ENCODE measurements around the gene ZNF672. TPM values are rescaled to one million over a fixed set of nuclear protein-coding genes. Genes with fewer than 3 reads are reported as not detected.
"Not testable (repeated sequence)": the region's sequence is repeated elsewhere in the genome, so short reads cannot be mapped to it uniquely, and the experiment has no call there.

The ZNF672 gene
- total RNA-seq, 1 experiment from 2014 or later: 27.6 TPM

GRCh38 chr1:248802454-248802853 is 35.6 kb upstream of the ZNF672 start:
- H3K4me2 ChIP-seq (ENCODE audit: low read length): no peak overlapping the region
- H3K27ac ChIP-seq (ENCODE audit: low read depth, low read length): no peak overlapping the region
- no peaks in the 10 kb centered on the region for H3K79me2 ChIP-seq (ENCODE audit: insufficient read depth, low read length)
- no TSS peak for BruUV-seq (replicated peaks)
- ChIA-PET RAD21 (ENCODE audit: low non-redundant PET in 1 of 2, low total read pairs in 2 of 2, uncharacterized antibody in 2 of 2, unreplicated experiment in 2 of 2) (no interaction called here), POLR2A (no interaction called here), CTCF (no interaction called here)
- DNase-seq (ENCODE audit: low read depth, low spot score): no peak
- ATAC-seq: no peak
- H3K9me2 ChIP-seq (ENCODE audit: insufficient read depth): no peaks in the 10 kb centered on the region
- no peaks in the 10 kb centered on the region for H3K36me3 ChIP-seq (ENCODE audit: control insufficient read depth in 1 of 2, insufficient read depth in 2 of 2, low read length in 2 of 2)
- no peaks in the 10 kb centered on the region for H3K4me1 ChIP-seq (ENCODE audit: control insufficient read depth in 1 of 2, insufficient read depth in 2 of 2, low read length in 2 of 2)
- no peak overlapping the region for H3K9ac ChIP-seq (ENCODE audit: low read length)
- H2AFZ ChIP-seq (ENCODE audit: low read depth, low read length, poor library complexity, severe bottlenecking): no peak overlapping the region
- intact Hi-C loops (cut with micrococcal nuclease): no loop called here
- no peaks in the 10 kb centered on the region for H3K27me3 ChIP-seq (ENCODE audit: insufficient read depth, low read length)
- TF ChIP-seq FOSL1 (IDR thresholded peaks at IDR 0.05; ENCODE audit: low read depth): no peak
- no peak for TF ChIP-seq TCF7L2 (IDR thresholded peaks at IDR 0.05; ENCODE audit: borderline replicate concordance, extremely low read depth, insufficient read depth, insufficient read length)
- no peak for TF ChIP-seq SIN3A (IDR thresholded peaks at IDR 0.05; ENCODE audit: low read depth)
- no peak for TF ChIP-seq SRF (IDR thresholded peaks at IDR 0.05; ENCODE audit: low read depth)
- TF ChIP-seq SP1 (IDR thresholded peaks at IDR 0.05; ENCODE audit: low read depth): no peak
- no peak for TF ChIP-seq MAX (IDR thresholded peaks at IDR 0.05)
- no peak for TF ChIP-seq POLR2A (IDR thresholded peaks at IDR 0.05; ENCODE audit: borderline replicate concordance, extremely low read depth, insufficient read depth, insufficient read length)
- TF ChIP-seq EZH2 (IDR thresholded peaks at IDR 0.05): no peak
- TF ChIP-seq ZBTB33 (IDR thresholded peaks at IDR 0.05; ENCODE audit: extremely low read depth, insufficient replicate concordance, low read length): no peak
- no peak for TF ChIP-seq POLR2AphosphoS5 (IDR thresholded peaks at IDR 0.05; ENCODE audit: low read depth, low read length)
- TF ChIP-seq RAD21 (IDR thresholded peaks at IDR 0.05; ENCODE audit: low read depth): no peak
- TF ChIP-seq YY1 (IDR thresholded peaks at IDR 0.05; ENCODE audit: extremely low read depth, insufficient replicate concordance, low read depth, low read length): no peak
- TF ChIP-seq REST (IDR thresholded peaks at IDR 0.05; ENCODE audit: low read depth): no peak
- TF ChIP-seq ELF1 (IDR thresholded peaks at IDR 0.05; ENCODE audit: borderline replicate concordance, low read depth): no peak
- TF ChIP-seq ATF3 (IDR thresholded peaks at IDR 0.05): no peak
- no peak for TF ChIP-seq EGR1 (IDR thresholded peaks at IDR 0.05; ENCODE audit: low read depth)
- H3K9me3 ChIP-seq (ENCODE audit: control insufficient read depth in 1 of 2, insufficient read depth in 1 of 2, low read depth in 1 of 2, low read length in 2 of 2): no peaks in the 10 kb centered on the region
- no peak overlapping the region for H3K4me3 ChIP-seq (replicated peaks in 1 of 2; ENCODE audit: low read depth in 1 of 2, low read length in 2 of 2)
- no peaks in the 10 kb centered on the region for H4K20me1 ChIP-seq (ENCODE audit: insufficient read depth)

GRCh38 chr1:248803501-248803900 is 34.5 kb upstream of the ZNF672 start:
- H3K36me3 ChIP-seq (ENCODE audit: control insufficient read depth in 1 of 2, insufficient read depth in 2 of 2, low read length in 2 of 2); H2AFZ ChIP-seq (ENCODE audit: low read depth, low read length, poor library complexity, severe bottlenecking); H3K4me3 ChIP-seq (replicated peaks in 1 of 2; ENCODE audit: low read depth in 1 of 2, low read length in 2 of 2); CTCF ChIA-PET; POLR2A ChIA-PET; H3K4me1 ChIP-seq (ENCODE audit: control insufficient read depth in 1 of 2, insufficient read depth in 2 of 2, low read length in 2 of 2); DNase-seq (ENCODE audit: low read depth, low spot score); H3K9me2 ChIP-seq (ENCODE audit: insufficient read depth); H4K20me1 ChIP-seq (ENCODE audit: insufficient read depth); BruUV-seq (replicated peaks); intact Hi-C loops (cut with micrococcal nuclease); H3K27ac ChIP-seq (ENCODE audit: low read depth, low read length); ATAC-seq; H3K4me2 ChIP-seq (ENCODE audit: low read length); H3K9me3 ChIP-seq (ENCODE audit: control insufficient read depth in 1 of 2, insufficient read depth in 1 of 2, low read depth in 1 of 2, low read length in 2 of 2); H3K79me2 ChIP-seq (ENCODE audit: insufficient read depth, low read length); H3K27me3 ChIP-seq (ENCODE audit: insufficient read depth, low read length); H3K9ac ChIP-seq (ENCODE audit: low read length); RAD21 ChIA-PET (ENCODE audit: low non-redundant PET in 1 of 2, low total read pairs in 2 of 2, uncharacterized antibody in 2 of 2, unreplicated experiment in 2 of 2): not testable (repeated sequence)
